ENCODE results near the gene LRRTM2.

DNA sequence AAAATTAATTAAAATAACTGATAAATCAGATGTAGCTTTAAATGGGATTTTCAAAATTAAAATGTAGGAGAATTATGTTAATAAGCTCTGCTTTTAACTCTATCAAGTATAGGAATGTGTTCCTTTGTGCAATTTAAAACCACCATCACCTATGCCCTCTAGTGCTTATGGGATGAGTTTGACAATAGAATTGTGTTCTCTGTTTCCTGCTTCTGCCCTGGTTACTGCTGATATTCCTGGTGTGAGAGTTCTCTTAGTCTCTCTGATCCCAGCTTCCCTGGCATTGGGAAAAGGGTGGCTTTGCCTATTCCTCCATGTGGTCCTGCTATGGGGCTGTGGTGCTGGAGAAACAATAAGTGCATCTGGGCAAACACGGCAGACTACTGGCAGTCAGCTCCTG, 8.1 kb downstream of the LRRTM2 start:
- TF ChIP-seq, protein P1, sequence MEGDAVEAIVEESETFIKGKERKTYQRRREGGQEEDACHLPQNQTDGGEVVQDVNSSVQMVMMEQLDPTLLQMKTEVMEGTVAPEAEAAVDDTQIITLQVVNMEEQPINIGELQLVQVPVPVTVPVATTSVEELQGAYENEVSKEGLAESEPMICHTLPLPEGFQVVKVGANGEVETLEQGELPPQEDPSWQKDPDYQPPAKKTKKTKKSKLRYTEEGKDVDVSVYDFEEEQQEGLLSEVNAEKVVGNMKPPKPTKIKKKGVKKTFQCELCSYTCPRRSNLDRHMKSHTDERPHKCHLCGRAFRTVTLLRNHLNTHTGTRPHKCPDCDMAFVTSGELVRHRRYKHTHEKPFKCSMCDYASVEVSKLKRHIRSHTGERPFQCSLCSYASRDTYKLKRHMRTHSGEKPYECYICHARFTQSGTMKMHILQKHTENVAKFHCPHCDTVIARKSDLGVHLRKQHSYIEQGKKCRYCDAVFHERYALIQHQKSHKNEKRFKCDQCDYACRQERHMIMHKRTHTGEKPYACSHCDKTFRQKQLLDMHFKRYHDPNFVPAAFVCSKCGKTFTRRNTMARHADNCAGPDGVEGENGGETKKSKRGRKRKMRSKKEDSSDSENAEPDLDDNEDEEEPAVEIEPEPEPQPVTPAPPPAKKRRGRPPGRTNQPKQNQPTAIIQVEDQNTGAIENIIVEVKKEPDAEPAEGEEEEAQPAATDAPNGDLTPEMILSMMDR (IDR thresholded peaks at IDR 0.05): no peak
- TF ChIP-seq POLR2A (IDR thresholded peaks at IDR 0.05) (no peak), POLR2AphosphoS5 (IDR thresholded peaks at IDR 0.05) (no peak)
